ENCODE results near the gene GP1BA. TPM values are rescaled to one million over a fixed set of nuclear protein-coding genes. Genes with fewer than 3 reads are reported as not detected.

GP1BA gene
- total and polyA plus RNA-seq, 9 donors: 0.04 to 1.3 (median 0.81) TPM

DNA sequence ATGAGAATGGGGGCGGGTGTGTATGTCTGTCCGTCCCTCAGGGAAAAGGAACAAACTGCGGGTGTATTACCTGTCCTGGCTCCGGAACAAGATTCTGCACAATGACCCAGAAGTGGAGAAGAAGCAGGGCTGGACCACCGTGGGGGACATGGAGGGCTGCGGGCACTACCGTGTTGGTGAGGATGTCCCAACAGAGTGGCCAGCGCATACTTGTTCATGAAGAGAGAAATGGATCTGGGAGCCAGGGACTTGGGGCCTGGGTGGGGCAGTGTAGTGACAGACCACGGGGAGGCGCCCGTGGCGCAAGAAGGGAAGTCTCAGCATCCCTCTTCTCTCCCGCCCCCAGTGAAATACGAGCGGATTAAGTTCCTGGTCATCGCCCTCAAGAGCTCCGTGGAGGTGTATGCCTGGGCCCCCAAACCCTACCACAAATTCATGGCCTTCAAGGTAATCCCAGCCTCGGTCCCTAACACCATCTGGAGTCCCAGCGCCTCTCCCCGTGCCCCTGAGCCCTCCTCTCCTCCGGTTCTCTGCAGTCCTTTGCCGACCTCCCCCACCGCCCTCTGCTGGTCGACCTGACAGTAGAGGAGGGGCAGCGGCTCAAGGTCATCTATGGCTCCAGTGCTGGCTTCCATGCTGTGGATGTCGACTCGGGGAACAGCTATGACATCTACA is 36.3 kb upstream of the GP1BA start:
- peaks cover 23% of the 10 kb centered on the region for H3K4me1 ChIP-seq (ENCODE audit: control insufficient read depth, insufficient read depth, low read length)
- 59% methylated on average over 22 of the region's 27 CpGs for WGBS (ENCODE audit: insufficient coverage)
- no peak overlapping the region for H3K27ac ChIP-seq (ENCODE audit: low read length)
- peaks cover 62% of the 10 kb centered on the region for H3K36me3 ChIP-seq (ENCODE audit: control insufficient read depth, insufficient read depth, low read length)
- no peak overlapping the region for H3K4me3 ChIP-seq (ENCODE audit: low read length)
- DNase-seq: peak; percentile 20
- H3K27me3 ChIP-seq (ENCODE audit: control insufficient read depth, insufficient read depth, low read length): peaks cover 27% of the 10 kb centered on the region
- no peaks in the 10 kb centered on the region for H3K9me3 ChIP-seq (replicated peaks; ENCODE audit: control insufficient read depth, low read depth, low read length)

DNA sequence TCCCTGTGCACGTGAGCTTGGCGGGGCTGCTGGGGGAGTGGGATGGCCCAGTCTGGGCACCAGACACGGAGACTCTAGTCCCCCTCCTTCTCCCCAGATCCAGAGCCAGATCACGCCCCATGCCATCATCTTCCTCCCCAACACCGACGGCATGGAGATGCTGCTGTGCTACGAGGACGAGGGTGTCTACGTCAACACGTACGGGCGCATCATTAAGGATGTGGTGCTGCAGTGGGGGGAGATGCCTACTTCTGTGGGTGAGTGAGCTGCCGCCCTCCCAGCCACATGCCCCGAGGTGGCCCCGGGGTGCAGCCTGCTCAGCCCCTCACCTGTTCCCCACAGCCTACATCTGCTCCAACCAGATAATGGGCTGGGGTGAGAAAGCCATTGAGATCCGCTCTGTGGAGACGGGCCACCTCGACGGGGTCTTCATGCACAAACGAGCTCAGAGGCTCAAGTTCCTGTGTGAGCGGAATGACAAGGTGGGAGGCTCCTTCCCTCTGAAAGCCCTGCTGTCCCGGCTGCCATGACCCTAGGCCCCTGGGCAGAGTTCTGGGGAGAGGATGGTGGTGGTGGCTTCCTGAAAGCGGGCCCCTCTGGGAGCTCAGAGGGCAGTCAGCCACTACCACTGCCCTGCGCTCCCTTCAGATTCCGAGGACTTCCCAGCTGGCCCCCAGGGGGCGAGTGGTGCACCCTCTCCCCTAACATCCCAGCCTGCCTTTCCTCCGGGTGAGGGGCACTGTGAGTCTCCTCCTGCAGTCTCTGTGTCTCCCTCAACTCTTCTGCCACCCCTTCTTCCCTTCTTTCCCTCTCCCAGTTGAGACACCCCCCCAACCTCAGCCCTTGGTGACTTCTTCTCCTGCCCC is 35.5 kb upstream of the GP1BA start:
- 86% methylated on average over 14 of the region's 27 CpGs for WGBS (ENCODE audit: insufficient coverage)
- peaks cover 54% of the 10 kb centered on the region for H3K36me3 ChIP-seq (ENCODE audit: control insufficient read depth, insufficient read depth, low read length)

DNA sequence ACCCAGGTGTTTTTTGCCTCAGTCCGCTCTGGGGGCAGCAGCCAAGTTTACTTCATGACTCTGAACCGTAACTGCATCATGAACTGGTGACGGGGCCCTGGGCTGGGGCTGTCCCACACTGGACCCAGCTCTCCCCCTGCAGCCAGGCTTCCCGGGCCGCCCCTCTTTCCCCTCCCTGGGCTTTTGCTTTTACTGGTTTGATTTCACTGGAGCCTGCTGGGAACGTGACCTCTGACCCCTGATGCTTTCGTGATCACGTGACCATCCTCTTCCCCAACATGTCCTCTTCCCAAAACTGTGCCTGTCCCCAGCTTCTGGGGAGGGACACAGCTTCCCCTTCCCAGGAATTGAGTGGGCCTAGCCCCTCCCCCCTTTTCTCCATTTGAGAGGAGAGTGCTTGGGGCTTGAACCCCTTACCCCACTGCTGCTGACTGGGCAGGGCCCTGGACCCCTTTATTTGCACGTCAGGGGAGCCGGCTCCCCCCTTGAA is 34.8 kb upstream of the GP1BA start:
- H3K27ac ChIP-seq (ENCODE audit: low read length): no peak overlapping the region
- peaks cover 36% of the 10 kb centered on the region for H3K4me1 ChIP-seq (ENCODE audit: control insufficient read depth, insufficient read depth, low read length)
- H3K4me3 ChIP-seq (ENCODE audit: low read length): no peak overlapping the region
- 66% methylated on average over 7 of the region's 10 CpGs for WGBS (ENCODE audit: insufficient coverage)
- DNase-seq: peak; percentile 22
- no peaks in the 10 kb centered on the region for H3K9me3 ChIP-seq (replicated peaks; ENCODE audit: control insufficient read depth, low read depth, low read length)
- H3K27me3 ChIP-seq (ENCODE audit: control insufficient read depth, insufficient read depth, low read length): peaks cover 38% of the 10 kb centered on the region
- H3K36me3 ChIP-seq (ENCODE audit: control insufficient read depth, insufficient read depth, low read length): peaks cover 52% of the 10 kb centered on the region

More for the DNA sequence above, 35.5 kb upstream of the GP1BA start:
- Histone ChIP-seq H3K4me1 (ENCODE audit: control insufficient read depth, insufficient read depth, low read length) (peaks cover 31% of the 10 kb centered on the region), H3K9me3 (replicated peaks; ENCODE audit: control insufficient read depth, low read depth, low read length) (no peaks in the 10 kb centered on the region), H3K27ac (ENCODE audit: low read length) (no peak overlapping the region), H3K4me3 (ENCODE audit: low read length) (no peak overlapping the region), H3K27me3 (ENCODE audit: control insufficient read depth, insufficient read depth, low read length) (peaks cover 34% of the 10 kb centered on the region)
- DNase-seq: no peak

DNA sequence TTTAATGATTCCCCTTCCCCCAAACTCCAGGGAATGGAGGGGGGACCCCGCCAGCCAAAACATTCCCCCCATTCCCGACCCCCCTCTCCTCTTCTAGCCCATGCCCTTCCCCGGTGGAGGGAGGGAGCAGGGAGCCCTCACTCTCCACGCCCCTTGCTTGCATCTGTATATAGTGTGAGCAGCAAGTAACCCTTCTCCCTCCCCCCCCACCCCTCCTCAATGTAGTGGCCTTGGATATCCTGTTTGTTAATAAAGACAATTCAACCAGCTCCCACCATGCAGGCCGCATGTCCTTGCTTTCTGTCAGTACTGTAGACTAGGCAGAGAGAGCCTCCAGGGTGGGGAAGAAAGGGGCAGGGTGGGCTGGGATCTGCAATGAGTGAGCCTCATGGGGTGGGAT is 34.3 kb upstream of the GP1BA start:
- no CpG with 5 or more reads among the region's 5 CpGs for WGBS (ENCODE audit: insufficient coverage)
- Histone ChIP-seq H3K36me3 (ENCODE audit: control insufficient read depth, insufficient read depth, low read length) (peaks cover 47% of the 10 kb centered on the region), H3K27ac (ENCODE audit: low read length) (no peak overlapping the region), H3K4me1 (ENCODE audit: control insufficient read depth, insufficient read depth, low read length) (peaks cover 42% of the 10 kb centered on the region), H3K9me3 (replicated peaks; ENCODE audit: control insufficient read depth, low read depth, low read length) (no peaks in the 10 kb centered on the region), H3K4me3 (ENCODE audit: low read length) (no peak overlapping the region), H3K27me3 (ENCODE audit: control insufficient read depth, insufficient read depth, low read length) (peaks cover 38% of the 10 kb centered on the region)
- DNase-seq: peak; percentile 17

DNA sequence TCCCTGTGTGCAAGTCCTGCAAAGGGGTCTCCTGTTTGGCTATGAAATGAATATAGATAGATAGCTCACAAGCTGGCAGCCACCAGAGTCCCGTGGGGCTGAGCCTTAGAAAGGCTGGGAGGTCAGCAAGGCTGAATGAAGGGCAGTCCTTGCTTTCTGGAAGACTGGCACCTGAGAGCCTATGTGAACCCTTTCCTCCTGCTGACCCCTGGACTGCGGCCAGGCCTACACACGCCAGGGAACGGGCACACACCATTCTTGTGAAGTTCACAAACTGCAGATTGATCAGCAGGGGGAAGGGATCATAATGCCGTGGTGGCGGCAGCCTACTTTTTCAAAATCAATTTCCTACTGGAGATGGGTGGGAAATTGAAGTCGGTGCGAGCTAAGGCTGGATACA is 33.7 kb upstream of the GP1BA start:
- Histone ChIP-seq H3K4me3 (ENCODE audit: low read length) (no peak overlapping the region), H3K36me3 (ENCODE audit: control insufficient read depth, insufficient read depth, low read length) (peaks cover 41% of the 10 kb centered on the region), H3K4me1 (ENCODE audit: control insufficient read depth, insufficient read depth, low read length) (peaks cover 48% of the 10 kb centered on the region), H3K27me3 (ENCODE audit: control insufficient read depth, insufficient read depth, low read length) (peaks cover 38% of the 10 kb centered on the region), H3K27ac (ENCODE audit: low read length) (no peak overlapping the region), H3K9me3 (replicated peaks; ENCODE audit: control insufficient read depth, low read depth, low read length) (no peaks in the 10 kb centered on the region)
- DNase-seq: peak; percentile 27
- 90% methylated on average over 3 of the region's 8 CpGs for WGBS (ENCODE audit: insufficient coverage)

DNA sequence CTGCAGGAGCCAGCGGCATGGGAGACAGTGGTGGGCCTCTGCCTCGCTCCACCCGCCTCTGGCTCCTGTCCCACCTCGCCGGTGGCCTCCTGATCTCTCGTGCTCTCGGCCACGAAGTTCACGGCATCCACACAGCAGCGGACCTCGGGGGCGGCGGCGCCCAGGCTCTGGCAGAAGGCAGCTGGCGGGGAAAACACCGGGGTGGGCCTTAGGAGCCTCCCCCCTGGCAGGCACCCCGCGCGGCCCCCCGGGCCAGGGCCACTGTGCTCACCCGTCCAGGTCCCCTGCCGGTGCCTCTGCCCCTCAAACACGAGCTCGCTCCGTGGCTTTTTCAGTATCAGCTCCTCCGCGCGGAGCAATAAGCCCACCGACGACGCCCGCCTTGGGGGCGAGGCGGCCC is 33.1 kb upstream of the GP1BA start:
- H3K4me3 ChIP-seq (ENCODE audit: low read length): peak overlapping the region; percentile 45
- no peak overlapping the region for H3K27ac ChIP-seq (ENCODE audit: low read length)
- peaks cover 38% of the 10 kb centered on the region for H3K27me3 ChIP-seq (ENCODE audit: control insufficient read depth, insufficient read depth, low read length)
- 7% methylated on average over 34 of the region's 34 CpGs for WGBS (ENCODE audit: insufficient coverage)
- H3K9me3 ChIP-seq (replicated peaks; ENCODE audit: control insufficient read depth, low read depth, low read length): no peaks in the 10 kb centered on the region
- DNase-seq: no peak
- peaks cover 35% of the 10 kb centered on the region for H3K36me3 ChIP-seq (ENCODE audit: control insufficient read depth, insufficient read depth, low read length)
- peaks cover 51% of the 10 kb centered on the region for H3K4me1 ChIP-seq (ENCODE audit: control insufficient read depth, insufficient read depth, low read length)

DNA sequence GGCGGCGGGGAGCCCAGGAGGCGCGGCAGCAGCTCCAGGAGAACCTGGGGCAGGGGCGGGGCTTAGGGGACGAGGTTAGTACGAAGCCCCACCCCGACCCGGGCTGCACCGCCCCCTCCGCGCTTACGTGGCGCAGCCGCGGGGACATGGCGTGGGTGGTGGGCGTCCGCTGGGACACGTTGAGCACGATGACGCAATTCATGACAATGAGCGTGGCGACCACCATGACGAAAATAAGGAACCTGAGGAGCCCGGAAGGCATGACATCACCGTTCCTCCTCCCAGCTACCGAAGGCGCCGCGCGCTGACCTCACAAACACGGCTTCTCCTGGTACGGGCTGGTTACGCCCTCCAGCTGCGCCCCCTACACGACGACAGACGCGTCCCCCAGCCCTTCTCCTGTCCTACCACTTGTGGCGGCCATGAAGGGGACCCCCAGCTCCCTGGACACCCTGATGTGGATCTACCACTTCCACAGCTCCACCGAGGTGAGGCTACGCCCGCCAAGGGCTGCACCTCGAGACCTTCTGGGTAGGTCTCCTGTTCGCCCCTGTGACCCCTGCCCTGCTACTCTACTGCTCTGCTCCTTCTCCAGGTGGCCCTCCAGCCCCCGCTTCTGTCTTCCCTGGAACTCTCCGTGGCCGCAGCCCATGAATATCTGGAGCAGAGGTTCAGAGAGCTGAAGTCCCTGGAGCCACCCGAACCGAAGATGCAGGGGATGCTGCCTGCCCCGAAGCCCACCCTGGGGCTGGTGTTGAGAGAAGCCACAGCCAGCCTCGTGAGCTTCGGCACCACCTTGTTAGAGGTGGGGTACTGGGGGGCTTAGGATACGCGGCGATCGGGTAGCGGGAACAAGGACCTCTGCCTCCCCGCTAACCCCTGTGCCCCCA is 32.5 kb upstream of the GP1BA start, which contains the start of gene C17orf107:
Gene C17orf107, plus strand, starts transcription at position 196 of the 890 bp plus-strand sequence. Its CDS starts 227 bp downstream, at position 423.
- WGBS (ENCODE audit: insufficient coverage): 9% methylated on average over 54 of the region's 60 CpGs
- peak within 1 kb of the TSS; percentile 45 for H3K4me3 ChIP-seq (ENCODE audit: low read length)
- peaks cover 38% of the 10 kb centered on the region for H3K27me3 ChIP-seq (ENCODE audit: control insufficient read depth, insufficient read depth, low read length)
- H3K9me3 ChIP-seq (replicated peaks; ENCODE audit: control insufficient read depth, low read depth, low read length): no peaks in the 10 kb centered on the region
- peaks cover 29% of the 10 kb centered on the region for H3K36me3 ChIP-seq (ENCODE audit: control insufficient read depth, insufficient read depth, low read length)
- H3K4me1 ChIP-seq (ENCODE audit: control insufficient read depth, insufficient read depth, low read length): peaks cover 51% of the 10 kb centered on the region
- peak within 1 kb of the TSS; percentile 20 for H3K27ac ChIP-seq (ENCODE audit: low read length)
- DNase-seq: peak; percentile 87

DNA sequence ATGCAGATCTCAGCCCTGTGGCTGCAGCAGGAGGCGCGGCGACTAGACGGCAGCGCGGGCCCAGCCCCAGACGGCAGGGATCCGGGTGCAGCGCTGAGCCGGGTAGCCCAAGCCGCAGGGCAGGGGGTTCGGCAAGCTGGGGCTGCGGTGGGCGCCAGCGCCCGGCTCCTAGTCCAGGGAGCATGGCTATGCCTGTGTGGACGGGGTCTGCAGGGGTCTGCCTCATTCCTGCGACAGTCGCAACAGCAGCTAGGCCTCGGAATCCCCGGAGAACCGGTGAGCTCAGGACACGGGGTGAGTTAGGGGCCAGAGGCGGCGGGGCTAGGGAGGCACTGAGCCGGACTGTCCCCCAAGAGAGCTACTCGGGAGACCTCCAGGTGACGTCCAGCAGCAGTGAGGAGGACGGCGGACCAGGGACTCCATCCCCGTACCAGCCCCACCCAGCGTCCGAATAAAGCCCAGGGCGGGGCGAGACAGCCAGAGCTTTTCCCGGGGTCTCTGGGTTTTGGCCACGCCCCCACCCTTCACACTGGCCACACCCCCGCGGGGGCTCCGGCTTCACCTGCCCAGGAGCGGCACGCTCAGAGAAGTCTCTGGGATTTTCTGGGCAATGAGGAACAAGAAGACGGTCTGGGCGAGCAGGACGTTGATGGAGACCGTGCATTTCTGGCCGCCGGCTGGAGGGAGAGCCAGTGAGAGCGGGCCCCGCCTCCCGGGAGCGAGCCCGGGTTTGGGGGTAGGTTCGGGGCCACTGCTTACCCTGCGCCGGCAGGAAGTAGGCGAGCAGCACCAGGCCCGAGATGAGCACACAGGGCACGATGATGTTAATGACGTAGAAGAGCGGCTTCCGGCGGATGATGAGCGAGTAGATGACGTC is 31.6 kb upstream of the GP1BA start:
- Histone ChIP-seq H3K36me3 (ENCODE audit: control insufficient read depth, insufficient read depth, low read length) (peaks cover 21% of the 10 kb centered on the region), H3K27ac (ENCODE audit: low read length) (no peak overlapping the region), H3K4me1 (ENCODE audit: control insufficient read depth, insufficient read depth, low read length) (peaks cover 51% of the 10 kb centered on the region), H3K27me3 (ENCODE audit: control insufficient read depth, insufficient read depth, low read length) (peaks cover 38% of the 10 kb centered on the region), H3K4me3 (ENCODE audit: low read length) (peak overlapping the region; percentile 8), H3K9me3 (replicated peaks; ENCODE audit: control insufficient read depth, low read depth, low read length) (no peaks in the 10 kb centered on the region)
- 15% methylated on average over 58 of the region's 65 CpGs for WGBS (ENCODE audit: insufficient coverage)
- peak; percentile 56 for DNase-seq

DNA sequence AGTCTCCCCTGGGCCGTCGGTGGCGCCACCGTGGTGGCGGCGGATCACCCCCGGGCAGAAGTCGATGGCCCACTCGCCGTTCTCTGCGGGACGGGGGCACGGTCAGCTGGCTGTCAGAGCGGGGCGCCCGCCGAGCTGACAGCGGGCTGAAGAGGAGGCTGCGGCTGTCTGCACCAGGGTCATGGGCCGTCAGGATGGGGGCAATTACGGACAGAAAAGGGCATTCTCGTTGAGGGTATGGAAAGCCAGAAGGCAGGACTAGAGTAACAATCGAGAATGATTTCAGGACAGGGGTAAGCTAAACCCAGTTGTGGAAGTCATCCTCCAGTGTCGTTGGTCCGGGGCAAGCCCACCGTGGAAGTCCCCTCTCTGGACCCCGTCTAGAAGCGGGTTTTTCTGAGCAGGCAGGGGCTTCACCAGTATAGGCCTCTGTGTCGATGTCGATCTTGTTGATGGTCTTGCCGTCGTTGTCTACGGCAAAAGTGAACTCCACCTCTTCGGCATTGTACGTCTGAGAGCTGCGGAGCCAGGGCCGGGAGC is 30.9 kb upstream of the GP1BA start:
- 42% methylated on average over 36 of the region's 37 CpGs for WGBS (ENCODE audit: insufficient coverage)
- Histone ChIP-seq H3K27me3 (ENCODE audit: control insufficient read depth, insufficient read depth, low read length) (peaks cover 38% of the 10 kb centered on the region), H3K4me3 (ENCODE audit: low read length) (peak overlapping the region; percentile 8), H3K4me1 (ENCODE audit: control insufficient read depth, insufficient read depth, low read length) (peaks cover 51% of the 10 kb centered on the region), H3K27ac (ENCODE audit: low read length) (peak overlapping the region; percentile 69), H3K9me3 (replicated peaks; ENCODE audit: control insufficient read depth, low read depth, low read length) (no peaks in the 10 kb centered on the region), H3K36me3 (ENCODE audit: control insufficient read depth, insufficient read depth, low read length) (peaks cover 14% of the 10 kb centered on the region)
- no peak for DNase-seq

All from muscle of leg (tissue), 11 donors.